Measurements from ENCODE around the gene FAM174C. TPM values are rescaled to one million over a fixed set of nuclear protein-coding genes. Genes with fewer than 3 reads are reported as not detected.
A peak's percentile ranks its signal among the peaks of the same experiment; 100 is the strongest.

FAM174C gene
- total and polyA plus RNA-seq, 5 donors: 15.9 to 25.3 (median 17.7) TPM

GRCh38 chr19:1271528-1272422 lies 3.6 kb upstream of the FAM174C start:
- intact Hi-C loops (cut with DNase I): no loop called here
- no peak for ATAC-seq
- DNase-seq: peak in 1 of 3 donors; percentile 38
- H3K27me3 ChIP-seq (ENCODE audit: control insufficient read depth, insufficient read depth): no peaks in the 10 kb centered on the region
- WGBS: 65% methylated on average over 37 of the region's 37 CpGs
- peak overlapping the region; percentile 5 for H3K27ac ChIP-seq (ENCODE audit: low read length)
- peaks cover 15% of the 10 kb centered on the region for H3K4me1 ChIP-seq (ENCODE audit: control insufficient read depth, insufficient read depth, low read length)
- H3K9me3 ChIP-seq (ENCODE audit: control insufficient read depth, low read length): no peaks in the 10 kb centered on the region
- no peak overlapping the region for H3K4me3 ChIP-seq (ENCODE audit: low read length)

- no peaks in the 10 kb centered on the region for H3K27me3 ChIP-seq (ENCODE audit: control insufficient read depth, insufficient read depth)
- intact Hi-C loops (cut with DNase I): no loop called here
- no peaks in the 10 kb centered on the region for H3K9me3 ChIP-seq (ENCODE audit: control insufficient read depth, low read length)
- no peak for DNase-seq
- ATAC-seq: no peak
- peak overlapping the region; percentile 5 for H3K27ac ChIP-seq (ENCODE audit: low read length)
- no peak overlapping the region for H3K4me3 ChIP-seq (ENCODE audit: low read length)
- peaks cover 15% of the 10 kb centered on the region for H3K4me1 ChIP-seq (ENCODE audit: control insufficient read depth, insufficient read depth, low read length)
- 66% methylated on average over 33 of the region's 33 CpGs for WGBS
These were observed 2.7 kb upstream of the FAM174C start for GRCh38 chr19:1272423-1273262.

GRCh38 chr19:1273263-1274041 lies 1.9 kb upstream of the FAM174C start:
- intact Hi-C loops (cut with DNase I): no loop called here
- H3K27ac ChIP-seq (ENCODE audit: low read length): no peak overlapping the region
- ATAC-seq (no peak), DNase-seq (no peak)
- 70% methylated on average over 25 of the region's 25 CpGs for WGBS
- H3K4me1 ChIP-seq (ENCODE audit: control insufficient read depth, insufficient read depth, low read length): peaks cover 15% of the 10 kb centered on the region
- no peaks in the 10 kb centered on the region for H3K9me3 ChIP-seq (ENCODE audit: control insufficient read depth, low read length)
- no peak overlapping the region for H3K4me3 ChIP-seq (ENCODE audit: low read length)
- H3K27me3 ChIP-seq (ENCODE audit: control insufficient read depth, insufficient read depth): no peaks in the 10 kb centered on the region

GRCh38 chr19:1274081-1274851 lies 1.1 kb upstream of the FAM174C start:
- no peak overlapping the region for H3K4me3 ChIP-seq (ENCODE audit: low read length)
- H3K9me3 ChIP-seq (ENCODE audit: control insufficient read depth, low read length): no peaks in the 10 kb centered on the region
- intact Hi-C loops (cut with DNase I): no loop called here
- DNase-seq: peak in 2 of 3 donors; percentile 43 to 81
- peak overlapping the region; percentile 79 for H3K27ac ChIP-seq (ENCODE audit: low read length)
- ATAC-seq: no peak
- H3K27me3 ChIP-seq (ENCODE audit: control insufficient read depth, insufficient read depth): no peaks in the 10 kb centered on the region
- peaks cover 15% of the 10 kb centered on the region for H3K4me1 ChIP-seq (ENCODE audit: control insufficient read depth, insufficient read depth, low read length)
- 80% methylated on average over 46 of the region's 46 CpGs for WGBS

DNA sequence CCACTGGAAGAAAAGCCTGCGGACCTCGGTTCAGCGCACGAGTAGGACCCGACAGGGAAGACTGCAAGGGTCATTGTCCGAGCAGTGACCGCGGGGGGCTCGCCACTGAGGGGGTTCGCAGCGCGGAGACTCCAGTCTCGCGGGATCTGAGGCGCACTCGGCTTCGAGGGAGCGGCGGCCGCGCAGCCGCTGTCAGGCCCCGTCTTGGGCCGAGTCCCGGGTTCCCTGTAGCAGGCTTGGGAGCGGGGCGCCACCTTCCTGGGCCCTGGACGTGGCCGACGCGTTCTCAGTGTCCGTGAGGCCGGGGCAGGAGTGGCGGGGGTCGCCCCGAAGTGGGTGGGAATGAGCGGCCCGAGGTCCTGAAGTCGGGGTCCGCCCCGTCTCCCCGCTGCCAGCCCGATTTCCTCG lies 474 bp upstream of the FAM174C start:
- DNase-seq (no peak), ATAC-seq (peak; percentile 1)
- WGBS: 22% methylated on average over 44 of the region's 44 CpGs
- peak overlapping the region; percentile 79 for H3K27ac ChIP-seq (ENCODE audit: low read length)
- H3K4me1 ChIP-seq (ENCODE audit: control insufficient read depth, insufficient read depth, low read length): peaks cover 15% of the 10 kb centered on the region
- peak overlapping the region; percentile 21 for H3K4me3 ChIP-seq (ENCODE audit: low read length)
- no peaks in the 10 kb centered on the region for H3K27me3 ChIP-seq (ENCODE audit: control insufficient read depth, insufficient read depth)
- intact Hi-C loops (cut with DNase I): no loop called here
- no peaks in the 10 kb centered on the region for H3K9me3 ChIP-seq (ENCODE audit: control insufficient read depth, low read length)

- Histone ChIP-seq H3K27me3 (ENCODE audit: control insufficient read depth, insufficient read depth) (no peaks in the 10 kb centered on the region), H3K9me3 (ENCODE audit: control insufficient read depth, low read length) (no peaks in the 10 kb centered on the region), H3K27ac (ENCODE audit: low read length) (peak overlapping the region; percentile 46), H3K4me1 (ENCODE audit: control insufficient read depth, insufficient read depth, low read length) (peaks cover 8% of the 10 kb centered on the region), H3K4me3 (ENCODE audit: low read length) (peak overlapping the region; percentile 70)
- ATAC-seq (peak; percentile 1 to 75), DNase-seq (peak in 1 of 3 donors; percentile 82)
- intact Hi-C loops (cut with DNase I): no loop called here
- 8% methylated on average over 43 of the region's 43 CpGs for WGBS
These were observed 772 bp downstream of the FAM174C start for GRCh38 chr19:1275976-1276627.

- Histone ChIP-seq H3K27me3 (ENCODE audit: control insufficient read depth, insufficient read depth) (no peaks in the 10 kb centered on the region), H3K27ac (ENCODE audit: low read length) (no peak overlapping the region), H3K9me3 (ENCODE audit: control insufficient read depth, low read length) (no peaks in the 10 kb centered on the region), H3K4me1 (ENCODE audit: control insufficient read depth, insufficient read depth, low read length) (peaks cover 7% of the 10 kb centered on the region), H3K4me3 (ENCODE audit: low read length) (no peak overlapping the region)
- DNase-seq (no peak), ATAC-seq (no peak)
- intact Hi-C loops (cut with DNase I): no loop called here
- 72% methylated on average over 10 of the region's 10 CpGs for WGBS
These were observed 1.3 kb downstream of the FAM174C start for GRCh38 chr19:1276628-1277022.

DNA sequence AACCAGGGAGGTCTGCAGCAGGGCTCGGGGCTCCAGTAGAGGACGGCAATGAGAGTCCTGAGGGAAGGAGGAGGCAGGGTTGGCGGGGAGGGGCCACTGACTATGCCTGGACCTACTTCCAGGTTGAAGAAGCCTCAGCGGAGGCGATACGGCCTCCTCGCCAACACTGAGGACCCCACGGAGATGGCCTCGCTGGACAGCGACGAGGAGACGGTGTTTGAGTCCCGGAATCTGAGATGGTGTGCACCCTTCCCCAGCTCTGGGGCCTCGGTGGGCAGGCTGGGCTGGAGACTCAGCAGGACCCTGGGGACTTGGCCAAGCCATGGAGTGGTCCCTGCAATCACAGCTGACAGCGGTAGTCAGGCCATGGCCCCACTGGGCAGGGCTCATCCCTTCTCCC lies 1.7 kb downstream of the FAM174C start:
- no peak overlapping the region for H3K27ac ChIP-seq (ENCODE audit: low read length)
- WGBS: 93% methylated on average over 15 of the region's 15 CpGs

DNA sequence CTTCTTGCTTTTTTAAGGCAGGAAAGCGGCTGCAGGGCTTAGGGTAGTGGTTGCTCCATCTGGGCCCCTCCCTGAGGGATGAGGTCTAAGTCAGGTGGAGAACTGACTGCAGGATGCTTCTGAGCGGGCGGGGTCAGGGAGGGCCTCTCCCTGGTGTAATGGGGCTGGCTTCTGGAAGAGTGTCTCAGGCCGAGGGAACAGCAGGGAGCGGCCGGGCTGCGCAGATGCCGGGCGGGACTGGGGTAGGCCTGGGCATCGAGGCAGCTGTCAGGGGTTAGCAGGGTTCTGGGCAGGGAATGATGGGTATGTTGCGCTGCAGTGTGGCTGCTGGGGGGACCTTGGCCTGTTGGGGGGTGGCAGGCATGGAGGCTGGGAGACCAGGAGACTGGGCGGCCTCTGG lies 2.7 kb downstream of the FAM174C start:
- no peak for DNase-seq
- Histone ChIP-seq H3K4me1 (ENCODE audit: control insufficient read depth, insufficient read depth, low read length) (peaks cover 5% of the 10 kb centered on the region), H3K27me3 (ENCODE audit: control insufficient read depth, insufficient read depth) (no peaks in the 10 kb centered on the region), H3K4me3 (ENCODE audit: low read length) (no peak overlapping the region), H3K9me3 (ENCODE audit: control insufficient read depth, low read length) (no peaks in the 10 kb centered on the region), H3K27ac (ENCODE audit: low read length) (no peak overlapping the region)
- intact Hi-C loops (cut with DNase I): no loop called here
- 83% methylated on average over 12 of the region's 12 CpGs for WGBS
- ATAC-seq: no peak

More for the DNA sequence above, 1.7 kb downstream of the FAM174C start:
- intact Hi-C loops (cut with DNase I): no loop called here
- Histone ChIP-seq H3K4me1 (ENCODE audit: control insufficient read depth, insufficient read depth, low read length) (peaks cover 7% of the 10 kb centered on the region), H3K4me3 (ENCODE audit: low read length) (no peak overlapping the region), H3K9me3 (ENCODE audit: control insufficient read depth, low read length) (no peaks in the 10 kb centered on the region), H3K27me3 (ENCODE audit: control insufficient read depth, insufficient read depth) (no peaks in the 10 kb centered on the region)
- DNase-seq (no peak), ATAC-seq (no peak)

Data from right cardiac atrium (tissue), 5 donors.